ENCODE measurements around the gene SNX10.

DNA sequence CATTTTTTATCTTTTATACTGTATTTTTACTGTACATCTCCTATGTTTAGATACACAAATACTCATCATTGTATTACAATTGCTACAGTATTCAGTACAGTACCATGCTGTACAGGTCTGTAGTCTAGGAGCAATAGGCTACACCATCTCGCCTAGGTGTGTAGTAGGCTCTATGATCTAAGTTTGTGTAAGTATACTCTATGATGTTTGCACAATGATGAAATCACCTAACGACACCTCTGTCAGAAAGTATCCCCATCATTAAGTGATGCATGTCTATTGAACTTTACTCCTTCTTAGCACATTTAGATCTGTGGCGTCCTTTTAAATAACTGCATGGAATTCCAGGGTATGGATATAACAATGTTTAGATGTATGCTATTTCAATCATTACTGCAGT is 112.0 kb downstream of the SNX10 start:
- TF ChIP-seq, protein P1, sequence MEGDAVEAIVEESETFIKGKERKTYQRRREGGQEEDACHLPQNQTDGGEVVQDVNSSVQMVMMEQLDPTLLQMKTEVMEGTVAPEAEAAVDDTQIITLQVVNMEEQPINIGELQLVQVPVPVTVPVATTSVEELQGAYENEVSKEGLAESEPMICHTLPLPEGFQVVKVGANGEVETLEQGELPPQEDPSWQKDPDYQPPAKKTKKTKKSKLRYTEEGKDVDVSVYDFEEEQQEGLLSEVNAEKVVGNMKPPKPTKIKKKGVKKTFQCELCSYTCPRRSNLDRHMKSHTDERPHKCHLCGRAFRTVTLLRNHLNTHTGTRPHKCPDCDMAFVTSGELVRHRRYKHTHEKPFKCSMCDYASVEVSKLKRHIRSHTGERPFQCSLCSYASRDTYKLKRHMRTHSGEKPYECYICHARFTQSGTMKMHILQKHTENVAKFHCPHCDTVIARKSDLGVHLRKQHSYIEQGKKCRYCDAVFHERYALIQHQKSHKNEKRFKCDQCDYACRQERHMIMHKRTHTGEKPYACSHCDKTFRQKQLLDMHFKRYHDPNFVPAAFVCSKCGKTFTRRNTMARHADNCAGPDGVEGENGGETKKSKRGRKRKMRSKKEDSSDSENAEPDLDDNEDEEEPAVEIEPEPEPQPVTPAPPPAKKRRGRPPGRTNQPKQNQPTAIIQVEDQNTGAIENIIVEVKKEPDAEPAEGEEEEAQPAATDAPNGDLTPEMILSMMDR (optimal IDR thresholded peaks at IDR 0.05 in 1 of 3, IDR thresholded peaks at IDR 0.05 in 1 of 3, conservative IDR thresholded peaks at IDR 0.05 in 1 of 3; ENCODE audit: extremely low read depth in 1 of 3, insufficient read depth in 2 of 3, low read length in 3 of 3), result no peak
- TF ChIP-seq EZH2 (IDR thresholded peaks at IDR 0.05; ENCODE audit: low read length), result no peak

Measured in keratinocyte (primary cell).